CD8-positive, alpha-beta memory T cell (primary cell): ENCODE measurements around the gene LONP2. TPM values are rescaled to one million over a fixed set of nuclear protein-coding genes. Genes with fewer than 3 reads are reported as not detected.

Source experiments
- CTCF ChIA-PET: fragments of 350-600 bp; sonication (Branson Sonifier 250); formaldehyde crosslinking; loops from one replicate; lab custom pipeline; 2021; ENCODE audit warnings: antibody characterized with exemption; lab: Charles Lee
- POLR2A ChIA-PET: fragments of 350-600 bp; sonication (Branson Sonifier 250); formaldehyde crosslinking; loops from one replicate; lab custom pipeline; 2021; ENCODE audit warnings: antibody characterized with exemption; lab: Charles Lee
- DNase-seq, 5 donors: peaks; one replicate each; pipeline versions ENCODE4 v3.0.0 to v3.0.0-alpha.2; 2020 to 2022; ENCODE audit warnings: mixed read lengths in 1 of 5
- H3K27ac ChIP-seq: one replicate; pipeline ENCODE4 v1.7.0; 2013; ENCODE audit warnings: low read depth, mild to moderate bottlenecking, low read length, moderate library complexity
- H3K27me3 ChIP-seq: 2 replicates; pipeline ENCODE4 v1.7.0; 2013; ENCODE audit warnings: low read length, mild to moderate bottlenecking; ENCODE audit not compliant: insufficient read depth, poor library complexity, severe bottlenecking
- H3K36me3 ChIP-seq: 2 replicates; pipeline ENCODE4 v1.7.0; 2013; ENCODE audit warnings: mild to moderate bottlenecking, low read length, moderate library complexity; ENCODE audit not compliant: insufficient read depth
- H3K4me1 ChIP-seq: 2 replicates; pipeline ENCODE4 v1.7.0; 2013; ENCODE audit warnings: mild to moderate bottlenecking, low read length, moderate library complexity; ENCODE audit not compliant: insufficient read depth
- H3K4me3 ChIP-seq: 2 replicates; pipeline ENCODE4 v1.7.0; 2013; ENCODE audit warnings: mild to moderate bottlenecking, low read length
- H3K9me3 ChIP-seq: 2 replicates; pipeline ENCODE4 v1.7.0; 2013; ENCODE audit warnings: mild to moderate bottlenecking, low read length
- H3K27ac Mint-ChIP-seq, 8 donors: one replicate each; pipeline ENCODE4 v1.8.0; 2020 to 2021; ENCODE audit warnings: mixed read lengths in 8 of 8, mild to moderate bottlenecking in 6 of 8, inconsistent platforms in 3 of 8, moderate library complexity in 3 of 8
- H3K27me3 Mint-ChIP-seq, 2 donors: one replicate each; pipeline ENCODE4 v1.8.0; 2020 to 2021; ENCODE audit warnings: mixed read lengths in 2 of 2, mild to moderate bottlenecking in 1 of 2, moderate library complexity in 1 of 2
- H3K36me3 Mint-ChIP-seq, 3 donors: one replicate each; pipeline ENCODE4 v1.8.0; 2020 to 2021; ENCODE audit warnings: mixed read lengths in 3 of 3, inconsistent platforms in 1 of 3, mild to moderate bottlenecking in 1 of 3
- H3K4me1 Mint-ChIP-seq, 3 donors: one replicate each; pipeline ENCODE4 v1.8.0; 2020 to 2021; ENCODE audit warnings: mixed read lengths in 3 of 3, inconsistent platforms in 1 of 3, mild to moderate bottlenecking in 1 of 3
- H3K4me3 Mint-ChIP-seq, 7 donors: one replicate each; pipeline ENCODE4 v1.8.0; 2020 to 2021; ENCODE audit warnings: mixed read lengths in 7 of 7, mild to moderate bottlenecking in 6 of 7, moderate library complexity in 4 of 7, inconsistent platforms in 2 of 7
- H3K9me3 Mint-ChIP-seq, 5 donors: one replicate each; pipeline ENCODE4 v1.8.0; 2020 to 2022; ENCODE audit warnings: mixed read lengths in 5 of 5, mild to moderate bottlenecking in 3 of 5, moderate library complexity in 2 of 5, inconsistent platforms in 1 of 5
- polyA plus RNA-seq: library from polyadenylated mRNA; unstranded; fragments of 300-500 nt; fragmentation: Illumina TruSeq; gene quantifications from one replicate; pipeline ENCODE4 v1.2.3, GENCODE V29; 2021
- total RNA-seq, 2 experiments: library from RNA; stranded (reverse); gene quantifications; one replicate each; pipeline ENCODE4 v1.2.3, GENCODE V29; 2021

LONP2 gene
- total and polyA plus RNA-seq, 3 experiments from 2014 or later: 39.1 to 55.7 (median 54.9) TPM

DNA sequence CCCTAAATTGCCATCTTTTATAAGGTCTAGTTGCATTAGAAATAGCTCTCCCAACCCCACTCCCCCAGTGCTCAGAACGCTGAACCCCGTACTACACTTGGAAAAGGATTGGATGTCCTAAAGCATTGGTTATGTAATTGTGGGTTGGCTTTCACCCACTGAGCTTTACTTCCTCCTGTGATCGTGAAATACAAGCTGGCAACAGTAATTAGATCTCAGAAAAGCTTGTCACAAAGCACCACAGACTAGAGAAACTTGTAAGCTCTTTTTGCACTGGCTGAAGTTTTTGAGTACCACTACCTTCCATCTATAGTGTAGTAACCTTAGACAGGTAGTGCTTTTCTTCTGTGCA, 86.7 kb downstream of the LONP2 start:
- Histone ChIP-seq H3K9me3 (no peaks in the 10 kb centered on the region), H3K4me1 (no peaks in the 10 kb centered on the region), H3K4me3 (no peak overlapping the region), H3K36me3 (peaks cover 3% of the 10 kb centered on the region), H3K27me3 (no peaks in the 10 kb centered on the region), H3K27ac (no peak overlapping the region)
- Mint-ChIP-seq H3K4me3 (no peak overlapping the region), H3K27ac (peak overlapping the region in 3 of 8 donors; percentile 9 to 56 (median 42)), H3K4me1 (peaks cover 0 to 18% (median 18%) of the 10 kb centered on the region in 3 donors), H3K9me3 (no peaks in the 10 kb centered on the region), H3K36me3 (peaks cover 0 to 58% (median 14%) of the 10 kb centered on the region in 3 donors), H3K27me3 (no peaks in the 10 kb centered on the region)
- no peak for DNase-seq
- ChIA-PET POLR2A (no interaction called here), CTCF (interaction anchor here (0.7 to 1.1 kb wide), 2 partner anchors 79 to 299 kb away, joined by 3 read pairs; no protein-coding TSS in a partner anchor)

DNA sequence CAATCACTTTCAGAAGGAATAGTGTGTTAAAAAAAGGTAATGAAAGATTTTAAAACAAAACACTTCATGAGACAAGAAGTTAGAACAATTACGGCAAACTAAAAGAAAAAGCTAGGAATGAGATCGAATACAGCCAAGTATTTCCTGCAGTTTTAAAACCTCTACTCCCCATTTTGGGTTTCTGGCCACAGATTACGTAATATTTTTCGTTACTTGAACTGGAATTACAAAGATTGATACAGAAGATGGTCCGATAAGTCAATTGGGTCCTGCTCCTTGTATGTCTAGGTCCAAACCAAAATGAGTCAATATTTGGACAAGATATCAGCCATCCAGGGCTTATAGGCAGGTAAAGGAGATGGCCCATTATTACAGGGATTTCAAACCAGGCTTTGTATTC, 88.9 kb downstream of the LONP2 start:
- ChIA-PET CTCF (interaction anchor here (1.4 to 1.5 kb wide), 3 partner anchors 291 to 297 kb away, joined by 3 to 4 read pairs (median 3); no protein-coding TSS in a partner anchor), POLR2A (no interaction called here)

DNA sequence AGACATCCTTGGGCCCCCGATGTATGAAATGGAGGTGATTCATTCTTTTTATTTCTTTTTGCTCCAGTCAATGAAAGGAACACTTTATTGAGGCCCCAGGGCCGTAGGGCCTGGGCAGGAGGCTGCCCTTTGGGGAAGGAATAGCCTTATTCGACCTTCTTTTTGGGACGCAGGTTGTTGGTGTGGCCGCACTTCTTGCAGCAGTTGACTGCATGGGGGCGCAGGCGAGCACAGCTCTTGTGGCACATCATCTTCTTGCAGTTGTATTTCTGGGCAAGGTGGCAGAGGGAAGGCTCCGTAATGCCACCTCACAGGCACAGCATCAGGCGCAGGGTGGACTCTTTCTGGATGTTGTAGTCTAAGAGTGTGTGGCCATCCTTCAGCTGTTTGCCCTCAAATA, 90.2 kb downstream of the LONP2 start:
- Histone ChIP-seq H3K36me3 (peaks cover 3% of the 10 kb centered on the region), H3K4me1 (no peaks in the 10 kb centered on the region), H3K27ac (no peak overlapping the region), H3K4me3 (no peak overlapping the region), H3K9me3 (no peaks in the 10 kb centered on the region), H3K27me3 (no peaks in the 10 kb centered on the region)
- Mint-ChIP-seq H3K9me3 (no peaks in the 10 kb centered on the region), H3K4me1 (peaks cover 1 to 13% (median 12%) of the 10 kb centered on the region in 3 donors), H3K27me3 (no peaks in the 10 kb centered on the region), H3K27ac (peak overlapping the region in 1 of 8 donors; percentile 48), H3K4me3 (no peak overlapping the region), H3K36me3 (peaks cover 0 to 73% (median 28%) of the 10 kb centered on the region in 3 donors)
- ChIA-PET POLR2A (no interaction called here), CTCF (interaction anchor here (1.5 kb wide), 1 partner anchor 289 kb away, joined by 4 read pairs; no protein-coding TSS in a partner anchor)
- no peak for DNase-seq

More for the DNA sequence above, 88.9 kb downstream of the LONP2 start:
- H3K9me3 ChIP-seq: no peaks in the 10 kb centered on the region
- peaks cover 3% of the 10 kb centered on the region for H3K36me3 ChIP-seq
- H3K9me3 Mint-ChIP-seq: no peaks in the 10 kb centered on the region
- H3K27me3 ChIP-seq: no peaks in the 10 kb centered on the region
- H3K36me3 Mint-ChIP-seq: peaks cover 0 to 68% (median 21%) of the 10 kb centered on the region in 3 donors
- H3K4me1 Mint-ChIP-seq: peaks cover 0 to 13% (median 12%) of the 10 kb centered on the region in 3 donors
- H3K4me3 ChIP-seq: no peak overlapping the region
- DNase-seq: no peak
- no peaks in the 10 kb centered on the region for H3K27me3 Mint-ChIP-seq
- no peaks in the 10 kb centered on the region for H3K4me1 ChIP-seq
- no peak overlapping the region for H3K27ac Mint-ChIP-seq
- H3K27ac ChIP-seq: no peak overlapping the region
- H3K4me3 Mint-ChIP-seq: no peak overlapping the region

DNA sequence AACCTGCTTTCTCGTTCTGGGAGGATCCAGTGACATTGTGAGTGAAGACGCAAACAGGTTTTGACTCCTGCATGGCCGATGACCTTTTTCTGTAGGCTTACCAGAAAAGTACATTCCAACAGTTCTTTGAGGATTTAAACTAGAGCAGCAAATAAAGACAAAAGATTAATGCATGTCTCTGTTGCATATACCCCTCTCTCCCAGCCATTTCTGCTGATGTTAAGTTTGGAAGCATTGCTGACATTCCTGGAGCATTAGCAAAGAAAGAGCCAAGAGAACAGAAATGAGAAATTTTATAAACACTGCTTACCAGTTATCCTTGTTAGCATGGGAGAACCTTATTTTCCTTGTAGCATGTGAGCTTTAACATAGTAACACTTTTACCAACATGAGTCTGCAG, 91.9 kb downstream of the LONP2 start:
- Mint-ChIP-seq H3K27me3 (no peaks in the 10 kb centered on the region), H3K9me3 (no peaks in the 10 kb centered on the region), H3K27ac (peak overlapping the region in 3 of 8 donors; percentile 5 to 82 (median 14)), H3K36me3 (peaks cover 0 to 75% (median 34%) of the 10 kb centered on the region in 3 donors), H3K4me1 (peaks cover 1 to 6% (median 3%) of the 10 kb centered on the region in 3 donors), H3K4me3 (no peak overlapping the region)
- Histone ChIP-seq H3K27ac (no peak overlapping the region), H3K27me3 (no peaks in the 10 kb centered on the region), H3K4me1 (no peaks in the 10 kb centered on the region), H3K9me3 (no peaks in the 10 kb centered on the region), H3K4me3 (no peak overlapping the region), H3K36me3 (peaks cover 3% of the 10 kb centered on the region)
- CTCF ChIA-PET: interaction anchor here (2.0 kb wide), 1 partner anchor 288 kb away, joined by 5 read pairs; no protein-coding TSS in a partner anchor
- POLR2A ChIA-PET: no interaction called here
- DNase-seq: no peak

DNA sequence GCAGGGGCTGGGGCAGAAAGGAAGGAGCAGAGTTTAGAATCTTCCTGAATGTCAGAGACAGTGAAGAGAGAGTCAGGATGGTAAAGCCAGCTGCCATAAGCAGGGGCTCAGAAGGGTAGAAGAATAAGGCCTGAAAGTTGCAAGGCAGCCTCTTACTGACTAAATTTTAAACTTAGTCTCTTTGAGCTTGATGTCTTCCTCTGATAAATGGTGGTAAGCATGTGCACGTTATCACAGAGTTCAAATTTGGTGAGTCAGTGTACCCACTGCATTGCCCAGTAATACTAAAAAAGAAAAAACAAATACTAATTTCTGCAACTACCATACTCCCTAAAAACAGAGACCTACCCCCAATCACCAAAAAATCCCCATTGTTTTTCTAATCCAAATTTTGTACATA, 96.0 kb downstream of the LONP2 start:
- H3K4me3 Mint-ChIP-seq: no peak overlapping the region
- POLR2A ChIA-PET: no interaction called here

DNA sequence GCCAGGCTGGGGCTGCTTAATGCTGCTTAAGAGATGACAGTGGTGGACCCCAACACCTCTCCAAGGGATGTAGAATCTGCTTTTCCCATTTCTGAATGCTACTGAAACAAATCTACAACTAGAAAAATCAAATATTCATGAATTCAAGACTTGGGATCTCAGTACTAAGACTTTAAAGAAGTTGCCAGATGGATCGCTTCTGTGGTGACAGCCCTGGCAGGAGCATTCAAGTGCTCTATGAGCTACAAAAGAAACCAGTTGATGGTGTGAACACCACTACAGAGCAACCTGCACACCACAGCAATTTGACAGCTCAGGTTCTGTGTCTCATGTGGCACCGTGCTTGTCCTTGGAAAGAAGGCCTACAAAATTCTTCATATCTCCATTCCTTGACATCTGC, 98.5 kb downstream of the LONP2 start:
- peak overlapping the region in 4 of 8 donors; percentile 27 to 85 (median 42) for H3K27ac Mint-ChIP-seq
- no peak for DNase-seq
- ChIA-PET CTCF (interaction anchor here (0.8 to 1.8 kb wide), 2 partner anchors 9 to 281 kb away, joined by 3 to 4 read pairs; no protein-coding TSS in a partner anchor), POLR2A (no interaction called here)
- Histone ChIP-seq H3K4me3 (no peak overlapping the region), H3K27ac (no peak overlapping the region), H3K4me1 (no peaks in the 10 kb centered on the region), H3K36me3 (peaks cover 12% of the 10 kb centered on the region), H3K9me3 (no peaks in the 10 kb centered on the region), H3K27me3 (no peaks in the 10 kb centered on the region)
- peaks cover 0 to 72% (median 19%) of the 10 kb centered on the region in 3 donors for H3K36me3 Mint-ChIP-seq
- H3K4me1 Mint-ChIP-seq: peaks cover 0 to 3% (median 3%) of the 10 kb centered on the region in 3 donors
- H3K4me3 Mint-ChIP-seq: no peak overlapping the region
- H3K9me3 Mint-ChIP-seq: no peaks in the 10 kb centered on the region
- H3K27me3 Mint-ChIP-seq: no peaks in the 10 kb centered on the region

More for the DNA sequence above, 96.0 kb downstream of the LONP2 start:
- peak overlapping the region in 4 of 8 donors; percentile 52 to 86 (median 56) for H3K27ac Mint-ChIP-seq
- Histone ChIP-seq H3K27me3 (no peaks in the 10 kb centered on the region), H3K36me3 (peaks cover 12% of the 10 kb centered on the region), H3K4me3 (no peak overlapping the region), H3K9me3 (no peaks in the 10 kb centered on the region), H3K4me1 (no peaks in the 10 kb centered on the region), H3K27ac (no peak overlapping the region)
- peaks cover 0 to 82% (median 24%) of the 10 kb centered on the region in 3 donors for H3K36me3 Mint-ChIP-seq
- peaks cover 0 to 1% (median 0%) of the 10 kb centered on the region in 3 donors for H3K4me1 Mint-ChIP-seq
- no peaks in the 10 kb centered on the region for H3K27me3 Mint-ChIP-seq
- DNase-seq: no peak
- no peaks in the 10 kb centered on the region for H3K9me3 Mint-ChIP-seq
- CTCF ChIA-PET: interaction anchor here (1.3 kb wide), 1 partner anchor 290 kb away, joined by 4 read pairs; no protein-coding TSS in a partner anchor

DNA sequence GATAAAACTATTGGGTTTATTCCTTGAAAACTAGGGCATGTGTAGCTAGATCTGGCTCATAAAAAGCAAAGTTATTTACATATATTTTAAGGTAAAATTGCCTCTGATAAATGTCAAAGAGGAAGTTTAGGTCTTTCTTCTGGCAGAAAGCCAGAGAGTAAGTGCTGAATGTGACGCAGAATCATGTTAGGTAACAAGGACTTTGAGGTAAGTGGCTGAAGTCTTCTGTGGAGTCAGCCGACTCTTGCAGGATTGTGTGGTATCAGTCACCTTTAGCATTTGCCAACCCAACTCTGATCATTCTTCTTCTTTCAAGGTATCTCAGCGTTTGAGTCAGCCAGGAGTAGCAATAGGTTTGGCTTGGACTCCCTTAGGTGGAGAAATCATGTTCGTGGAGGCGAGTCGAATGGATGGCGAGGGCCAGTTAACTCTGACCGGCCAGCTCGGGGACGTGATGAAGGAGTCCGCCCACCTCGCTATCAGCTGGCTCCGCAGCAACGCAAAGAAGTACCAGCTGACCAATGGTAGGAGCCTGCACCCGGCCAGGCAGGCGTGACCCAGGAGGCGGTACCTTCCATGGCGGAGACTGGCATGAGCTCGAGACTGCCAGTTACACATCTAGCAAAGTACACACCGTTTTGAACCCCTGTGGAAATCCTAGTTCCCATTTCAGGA, 103.2 kb downstream of the LONP2 start:
- H3K4me3 ChIP-seq: no peak overlapping the region
- H3K4me3 Mint-ChIP-seq: no peak overlapping the region
- H3K27me3 ChIP-seq: no peaks in the 10 kb centered on the region
- H3K27ac Mint-ChIP-seq: peak overlapping the region in 1 of 8 donors; percentile 27
- CTCF ChIA-PET: interaction anchor here (0.5 to 1.9 kb wide), 6 partner anchors 22 to 283 kb away, joined by 3 to 8 read pairs (median 3); no protein-coding TSS in a partner anchor
- no peaks in the 10 kb centered on the region for H3K9me3 Mint-ChIP-seq
- no peaks in the 10 kb centered on the region for H3K27me3 Mint-ChIP-seq
- peaks cover 20% of the 10 kb centered on the region for H3K36me3 ChIP-seq
- peak in 1 of 5 donors; percentile 36 for DNase-seq
- no peaks in the 10 kb centered on the region for H3K9me3 ChIP-seq
- H3K4me1 ChIP-seq: no peaks in the 10 kb centered on the region
- H3K4me1 Mint-ChIP-seq: peaks cover 0 to 3% (median 1%) of the 10 kb centered on the region in 3 donors
- POLR2A ChIA-PET: no interaction called here
- H3K36me3 Mint-ChIP-seq: peaks cover 0 to 77% (median 7%) of the 10 kb centered on the region in 3 donors
- no peak overlapping the region for H3K27ac ChIP-seq

DNA sequence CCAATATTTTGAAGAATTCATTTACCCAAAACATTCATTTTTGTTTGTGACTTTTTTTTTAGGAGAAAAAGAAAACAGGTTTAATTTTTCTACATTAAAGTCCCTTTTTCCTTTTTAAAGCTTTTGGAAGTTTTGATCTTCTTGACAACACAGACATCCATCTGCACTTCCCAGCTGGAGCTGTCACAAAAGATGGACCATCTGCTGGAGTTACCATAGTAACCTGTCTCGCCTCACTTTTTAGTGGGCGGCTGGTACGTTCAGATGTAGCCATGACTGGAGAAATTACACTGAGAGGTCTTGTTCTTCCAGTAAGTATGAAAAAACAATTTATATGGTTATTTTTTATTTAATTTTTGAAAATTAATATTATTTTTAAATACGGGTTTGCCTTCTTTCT, 103.9 kb downstream of the LONP2 start:
- no peak for DNase-seq
- Mint-ChIP-seq H3K4me1 (peaks cover 0 to 3% (median 1%) of the 10 kb centered on the region in 3 donors), H3K9me3 (no peaks in the 10 kb centered on the region), H3K27me3 (no peaks in the 10 kb centered on the region), H3K36me3 (peaks cover 0 to 76% (median 7%) of the 10 kb centered on the region in 3 donors), H3K27ac (no peak overlapping the region), H3K4me3 (no peak overlapping the region)
- Histone ChIP-seq H3K36me3 (peaks cover 20% of the 10 kb centered on the region), H3K4me1 (no peaks in the 10 kb centered on the region), H3K9me3 (no peaks in the 10 kb centered on the region), H3K4me3 (no peak overlapping the region), H3K27me3 (no peaks in the 10 kb centered on the region), H3K27ac (no peak overlapping the region)
- POLR2A ChIA-PET: no interaction called here
- CTCF ChIA-PET: interaction anchor here (0.8 to 1.6 kb wide), 3 partner anchors 21 to 282 kb away, joined by 3 to 8 read pairs (median 3); no protein-coding TSS in a partner anchor
